ENCODE data around the gene DHX32. TPM values are rescaled to one million over a fixed set of nuclear protein-coding genes. Genes with fewer than 3 reads are reported as not detected.
A peak's percentile ranks its signal among the peaks of the same experiment; 100 is the strongest.

The DHX32 gene
- total RNA-seq, 4 donors from 2014 or later = 22.1 to 31.5 (median 27.5) TPM

GRCh38 chr10:125823663-125824251 lies 57.3 kb downstream of the DHX32 start:
- Histone ChIP-seq H3K4me1 (peaks cover 0 to 48% (median 25%) of the 10 kb centered on the region in 3 donors), H3K36me3 (peaks cover 0 to 28% of the 10 kb centered on the region in 2 donors), H3K4me3 (peak overlapping the region; percentile 68 to 75), H3K27me3 (no peaks in the 10 kb centered on the region), H3K9me3 (no peaks in the 10 kb centered on the region), H3K27ac (peak overlapping the region; percentile 48 to 91 (median 86))
- WGBS, 2 donors (ENCODE audit: low coverage in 1 of 2) = 0 to 1% methylated on average over 10 to 13 of the region's 20 CpGs
- ATAC-seq = no peak
- TF ChIP-seq POLR2AphosphoS5 (IDR thresholded peaks at IDR 0.05) (no peak), CTCF (IDR thresholded peaks at IDR 0.05) (no peak), EP300 (IDR thresholded peaks at IDR 0.05) (no peak), POLR2A (IDR thresholded peaks at IDR 0.05) (no peak)

- peaks cover 0 to 21% of the 10 kb centered on the region in 2 donors for H3K36me3 ChIP-seq
- H3K9me3 ChIP-seq = no peaks in the 10 kb centered on the region
- peak within 1 kb of the TSS; percentile 68 to 75 for H3K4me3 ChIP-seq
- H3K27ac ChIP-seq = peak within 1 kb of the TSS; percentile 48 to 91 (median 86)
- peaks cover 0 to 48% (median 25%) of the 10 kb centered on the region in 3 donors for H3K4me1 ChIP-seq
- peak; percentile 96 for ATAC-seq
- WGBS, 2 donors (ENCODE audit: low coverage in 1 of 2) = 0 to 1% methylated on average over 18 to 23 of the region's 74 CpGs
- H3K27me3 ChIP-seq = no peaks in the 10 kb centered on the region
- TF ChIP-seq POLR2A (IDR thresholded peaks at IDR 0.05) (peak; percentile 42 to 58), POLR2AphosphoS5 (IDR thresholded peaks at IDR 0.05) (peak; percentile 73), EP300 (IDR thresholded peaks at IDR 0.05) (no peak), CTCF (IDR thresholded peaks at IDR 0.05) (peak in 1 of 4 experiments; percentile 45)
Observed at GRCh38 chr10:125822878-125823662, 58.0 kb downstream of the DHX32 start, which contains the start of the genes BCCIP and UROS. Gene BCCIP, plus strand, starts transcription at chr10:125823546. Its CDS starts 12 bp downstream, at chr10:125823558. Gene UROS, minus strand, starts transcription at chr10:125823258. Its CDS starts 6,759 bp downstream, at chr10:125816499.

GRCh38 chr10:125820701-125821100 lies 60.4 kb downstream of the DHX32 start:
- Histone ChIP-seq H3K4me3 (no peak overlapping the region), H3K36me3 (peaks cover 0 to 8% of the 10 kb centered on the region in 2 donors), H3K9me3 (no peaks in the 10 kb centered on the region), H3K4me1 (peaks cover 0 to 42% (median 23%) of the 10 kb centered on the region in 3 donors), H3K27ac (no peak overlapping the region), H3K27me3 (no peaks in the 10 kb centered on the region)
- WGBS, 2 donors (ENCODE audit: low coverage in 1 of 2) = 67 to 100% methylated on average over 1 of the region's 1 CpG
- TF ChIP-seq POLR2A (IDR thresholded peaks at IDR 0.05) = no peak
- TF ChIP-seq CTCF (IDR thresholded peaks at IDR 0.05) = no peak
- no peak for TF ChIP-seq POLR2AphosphoS5 (IDR thresholded peaks at IDR 0.05)
- TF ChIP-seq EP300 (IDR thresholded peaks at IDR 0.05) = no peak
- ATAC-seq = no peak

- WGBS, 2 donors (ENCODE audit: low coverage in 1 of 2) = 85 to 89% methylated on average over 4 to 5 of the region's 6 CpGs
- peaks cover 0 to 41% of the 10 kb centered on the region in 2 donors for H3K36me3 ChIP-seq
- H3K27ac ChIP-seq = no peak overlapping the region
- H3K27me3 ChIP-seq = no peaks in the 10 kb centered on the region
- TF ChIP-seq POLR2A (IDR thresholded peaks at IDR 0.05) = no peak
- TF ChIP-seq EP300 (IDR thresholded peaks at IDR 0.05) = no peak
- TF ChIP-seq CTCF (IDR thresholded peaks at IDR 0.05) = no peak
- TF ChIP-seq POLR2AphosphoS5 (IDR thresholded peaks at IDR 0.05) = no peak
- no peak overlapping the region for H3K4me3 ChIP-seq
- H3K4me1 ChIP-seq = peaks cover 0 to 21% (median 10%) of the 10 kb centered on the region in 3 donors
- no peak for ATAC-seq
- no peaks in the 10 kb centered on the region for H3K9me3 ChIP-seq
Observed at GRCh38 chr10:125817337-125817946, 63.6 kb downstream of the DHX32 start.

All from gastroesophageal sphincter (tissue), 4 donors.